Measurements from ENCODE around the gene TOMM20. TPM values are rescaled to one million over a fixed set of nuclear protein-coding genes. Genes with fewer than 3 reads are reported as not detected.

TOMM20 gene
- total and polyA plus RNA-seq, 2 experiments from 2014 or later = 138 to 159 TPM

GRCh38 chr1:235156740-235157139 is 28.1 kb upstream of the TOMM20 start (continued):
- TF ChIP-seq, protein P1, sequence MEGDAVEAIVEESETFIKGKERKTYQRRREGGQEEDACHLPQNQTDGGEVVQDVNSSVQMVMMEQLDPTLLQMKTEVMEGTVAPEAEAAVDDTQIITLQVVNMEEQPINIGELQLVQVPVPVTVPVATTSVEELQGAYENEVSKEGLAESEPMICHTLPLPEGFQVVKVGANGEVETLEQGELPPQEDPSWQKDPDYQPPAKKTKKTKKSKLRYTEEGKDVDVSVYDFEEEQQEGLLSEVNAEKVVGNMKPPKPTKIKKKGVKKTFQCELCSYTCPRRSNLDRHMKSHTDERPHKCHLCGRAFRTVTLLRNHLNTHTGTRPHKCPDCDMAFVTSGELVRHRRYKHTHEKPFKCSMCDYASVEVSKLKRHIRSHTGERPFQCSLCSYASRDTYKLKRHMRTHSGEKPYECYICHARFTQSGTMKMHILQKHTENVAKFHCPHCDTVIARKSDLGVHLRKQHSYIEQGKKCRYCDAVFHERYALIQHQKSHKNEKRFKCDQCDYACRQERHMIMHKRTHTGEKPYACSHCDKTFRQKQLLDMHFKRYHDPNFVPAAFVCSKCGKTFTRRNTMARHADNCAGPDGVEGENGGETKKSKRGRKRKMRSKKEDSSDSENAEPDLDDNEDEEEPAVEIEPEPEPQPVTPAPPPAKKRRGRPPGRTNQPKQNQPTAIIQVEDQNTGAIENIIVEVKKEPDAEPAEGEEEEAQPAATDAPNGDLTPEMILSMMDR (conservative IDR thresholded peaks at IDR 0.05; ENCODE audit: low read depth in 2 of 2) = no peak
- TF ChIP-seq ZNF331 (CRISPR knock-in tag; IDR thresholded peaks at IDR 0.05; ENCODE audit: low read depth) = no peak
- no peak for TF ChIP-seq NANOG (IDR thresholded peaks at IDR 0.05; ENCODE audit: borderline replicate concordance)

GRCh38 chr1:235156265-235156664 is 27.6 kb upstream of the TOMM20 start:
- Histone ChIP-seq H3K36me3 (ENCODE audit: insufficient read depth) (peaks cover 37% of the 10 kb centered on the region), H3K9me2 (ENCODE audit: insufficient read depth) (no peaks in the 10 kb centered on the region), H2AFZ (no peak overlapping the region), H3F3A (replicated peaks; ENCODE audit: low read depth) (peaks cover 3% of the 10 kb centered on the region; the same call in 1 of the 2 replicates), H3K27ac (ENCODE audit: low read depth) (no peak overlapping the region), H3K4me2 (no peak overlapping the region), H3K27me3 (ENCODE audit: insufficient read depth) (no peaks in the 10 kb centered on the region), H3K4me1 (ENCODE audit: insufficient read depth) (peaks cover 8% of the 10 kb centered on the region; the same call in 1 of the 2 replicates), H4K20me1 (replicated peaks; ENCODE audit: insufficient read depth) (peaks cover 13% of the 10 kb centered on the region; the same call in 1 of the 2 replicates), H3K79me2 (replicated peaks; ENCODE audit: insufficient read depth) (peaks cover 46% of the 10 kb centered on the region), H3K4me3 (no peak overlapping the region)
- TF ChIP-seq POLR2AphosphoS5 (IDR thresholded peaks at IDR 0.05; ENCODE audit: low read depth) (no peak), ZNF462 (CRISPR knock-in tag; IDR thresholded peaks at IDR 0.05) (no peak)
- Mint-ChIP-seq H3K36me3 (ENCODE audit: low read depth) (peaks cover 50% of the 10 kb centered on the region), H3K4me1 (peaks cover 3% of the 10 kb centered on the region; the same call in 1 of the 3 replicates), H3K27me3 (ENCODE audit: insufficient read depth, low read depth, poor library complexity) (peaks cover 2% of the 10 kb centered on the region), H3K4me3 (no peak overlapping the region), H3K9me3 (no peaks in the 10 kb centered on the region), H3K27ac (no peak overlapping the region)
- DNase-seq (ENCODE audit: low spot score) (no peak), ATAC-seq (no peak)
